Panc1 (cell line): ENCODE data around the gene NCAM1.

Experiments
- POLR2AphosphoS5 ChIP-seq: IDR thresholded peaks from 2 replicates; pipeline ENCODE4 v1.6.1; 2012; ENCODE audit warnings: mild to moderate bottlenecking, low read depth, low read length, moderate library complexity
- SIN3A ChIP-seq: IDR thresholded peaks from 2 replicates; pipeline ENCODE4 v1.6.1; 2012; ENCODE audit warnings: low read depth, mild to moderate bottlenecking, low read length, moderate library complexity, borderline replicate concordance; ENCODE audit not compliant: insufficient read depth
- TCF7L2 ChIP-seq: IDR thresholded peaks from 2 replicates; pipeline ENCODE4 v1.6.1; 2011; ENCODE audit warnings: mild to moderate bottlenecking, low read depth, low read length, inconsistent platforms
- TF ChIP-seq, protein P1 (sequence below): fragments of 450-650 bp; IDR thresholded peaks from 2 replicates; pipeline ENCODE4 v1.5.1; 2017; ENCODE audit warnings: mild to moderate bottlenecking
- TF ChIP-seq, protein P2 (sequence below), 2 experiments: IDR thresholded peaks; 2 replicates each; pipeline ENCODE4 v1.6.1; 2011 to 2012; ENCODE audit warnings: low read depth in 2 of 2, control low read depth in 1 of 2, low read length in 1 of 2, mild to moderate bottlenecking in 1 of 2, moderate library complexity in 1 of 2; ENCODE audit not compliant: insufficient read depth in 1 of 2

DNA sequence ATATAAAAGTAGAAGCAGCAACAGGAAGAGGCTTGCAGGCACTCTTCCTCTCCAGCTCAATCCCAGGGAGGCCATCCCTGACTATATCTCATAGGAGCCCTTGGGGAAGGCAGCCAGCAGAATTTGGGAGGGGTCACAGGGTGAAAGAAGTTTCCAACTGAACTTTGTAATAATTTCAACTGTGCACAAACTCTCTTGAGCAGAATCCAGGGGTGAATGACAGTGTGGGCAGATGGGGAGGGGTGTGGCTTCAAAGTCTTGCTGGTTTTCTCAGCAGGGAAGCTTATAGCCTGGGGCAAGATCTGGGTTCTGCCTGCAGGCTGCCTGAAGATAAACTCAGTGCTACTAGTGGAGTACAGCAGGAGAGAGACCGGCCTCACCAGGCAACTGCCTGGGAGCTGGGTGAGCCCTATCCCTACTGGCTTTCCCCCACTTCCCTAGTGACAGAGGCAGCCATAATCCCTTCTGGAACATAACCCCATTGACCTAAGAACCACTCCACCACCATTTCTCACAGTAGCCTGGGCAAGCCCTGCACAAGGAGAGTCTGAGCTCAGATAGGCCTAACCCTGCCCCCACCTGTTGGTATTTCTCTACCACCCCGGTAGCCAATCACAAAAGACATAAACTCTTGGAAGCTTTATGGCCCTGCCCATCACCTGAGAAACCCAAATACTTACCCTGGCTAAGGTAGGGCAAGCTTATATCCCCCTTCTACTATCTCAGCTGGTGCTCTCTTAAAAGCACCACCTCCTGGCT lies 335.4 kb downstream of the NCAM1 start:
- TF ChIP-seq, protein P1, sequence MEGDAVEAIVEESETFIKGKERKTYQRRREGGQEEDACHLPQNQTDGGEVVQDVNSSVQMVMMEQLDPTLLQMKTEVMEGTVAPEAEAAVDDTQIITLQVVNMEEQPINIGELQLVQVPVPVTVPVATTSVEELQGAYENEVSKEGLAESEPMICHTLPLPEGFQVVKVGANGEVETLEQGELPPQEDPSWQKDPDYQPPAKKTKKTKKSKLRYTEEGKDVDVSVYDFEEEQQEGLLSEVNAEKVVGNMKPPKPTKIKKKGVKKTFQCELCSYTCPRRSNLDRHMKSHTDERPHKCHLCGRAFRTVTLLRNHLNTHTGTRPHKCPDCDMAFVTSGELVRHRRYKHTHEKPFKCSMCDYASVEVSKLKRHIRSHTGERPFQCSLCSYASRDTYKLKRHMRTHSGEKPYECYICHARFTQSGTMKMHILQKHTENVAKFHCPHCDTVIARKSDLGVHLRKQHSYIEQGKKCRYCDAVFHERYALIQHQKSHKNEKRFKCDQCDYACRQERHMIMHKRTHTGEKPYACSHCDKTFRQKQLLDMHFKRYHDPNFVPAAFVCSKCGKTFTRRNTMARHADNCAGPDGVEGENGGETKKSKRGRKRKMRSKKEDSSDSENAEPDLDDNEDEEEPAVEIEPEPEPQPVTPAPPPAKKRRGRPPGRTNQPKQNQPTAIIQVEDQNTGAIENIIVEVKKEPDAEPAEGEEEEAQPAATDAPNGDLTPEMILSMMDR, result no peak
- TF ChIP-seq TCF7L2 (no peak), POLR2AphosphoS5 (no peak), SIN3A (no peak)
- TF ChIP-seq, protein P2, sequence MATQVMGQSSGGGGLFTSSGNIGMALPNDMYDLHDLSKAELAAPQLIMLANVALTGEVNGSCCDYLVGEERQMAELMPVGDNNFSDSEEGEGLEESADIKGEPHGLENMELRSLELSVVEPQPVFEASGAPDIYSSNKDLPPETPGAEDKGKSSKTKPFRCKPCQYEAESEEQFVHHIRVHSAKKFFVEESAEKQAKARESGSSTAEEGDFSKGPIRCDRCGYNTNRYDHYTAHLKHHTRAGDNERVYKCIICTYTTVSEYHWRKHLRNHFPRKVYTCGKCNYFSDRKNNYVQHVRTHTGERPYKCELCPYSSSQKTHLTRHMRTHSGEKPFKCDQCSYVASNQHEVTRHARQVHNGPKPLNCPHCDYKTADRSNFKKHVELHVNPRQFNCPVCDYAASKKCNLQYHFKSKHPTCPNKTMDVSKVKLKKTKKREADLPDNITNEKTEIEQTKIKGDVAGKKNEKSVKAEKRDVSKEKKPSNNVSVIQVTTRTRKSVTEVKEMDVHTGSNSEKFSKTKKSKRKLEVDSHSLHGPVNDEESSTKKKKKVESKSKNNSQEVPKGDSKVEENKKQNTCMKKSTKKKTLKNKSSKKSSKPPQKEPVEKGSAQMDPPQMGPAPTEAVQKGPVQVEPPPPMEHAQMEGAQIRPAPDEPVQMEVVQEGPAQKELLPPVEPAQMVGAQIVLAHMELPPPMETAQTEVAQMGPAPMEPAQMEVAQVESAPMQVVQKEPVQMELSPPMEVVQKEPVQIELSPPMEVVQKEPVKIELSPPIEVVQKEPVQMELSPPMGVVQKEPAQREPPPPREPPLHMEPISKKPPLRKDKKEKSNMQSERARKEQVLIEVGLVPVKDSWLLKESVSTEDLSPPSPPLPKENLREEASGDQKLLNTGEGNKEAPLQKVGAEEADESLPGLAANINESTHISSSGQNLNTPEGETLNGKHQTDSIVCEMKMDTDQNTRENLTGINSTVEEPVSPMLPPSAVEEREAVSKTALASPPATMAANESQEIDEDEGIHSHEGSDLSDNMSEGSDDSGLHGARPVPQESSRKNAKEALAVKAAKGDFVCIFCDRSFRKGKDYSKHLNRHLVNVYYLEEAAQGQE (IDR thresholded peaks at IDR 0.05; ENCODE audit: insufficient read depth in 1 of 2, low read depth in 2 of 2, low read length in 1 of 2), result no peak
